Smooth muscle cell (in vitro differentiated cells): ENCODE results near the gene ALPG. TPM values are rescaled to one million over a fixed set of nuclear protein-coding genes. Genes with fewer than 3 reads are reported as not detected.

ENCODE experiments used
- DNase-seq: peaks from one replicate; lab custom pipeline; 2025; ENCODE audit not compliant: unreplicated experiment; lab: John Stamatoyannopoulos, UW
- H2AFZ ChIP-seq: fragments of 200-600 bp; sonication (generic); 2 replicates; pipeline ENCODE4 v1.6.0; 2016; ENCODE audit warnings: antibody characterized with exemption, low read depth, mild to moderate bottlenecking
- H3F3A ChIP-seq: fragments of 200-600 bp; sonication (generic); 2 replicates; pipeline ENCODE4 v1.6.0; 2017; ENCODE audit warnings: antibody characterized with exemption, low read depth
- H3K27ac ChIP-seq: fragments of 200-600 bp; sonication (generic); 2 replicates; pipeline ENCODE4 v1.5.1; 2016; ENCODE audit warnings: low read depth, mild to moderate bottlenecking
- H3K27me3 ChIP-seq: fragments of 200-600 bp; sonication (generic); 2 replicates; pipeline ENCODE4 v1.6.1; 2016; ENCODE audit warnings: low read depth, mild to moderate bottlenecking
- H3K36me3 ChIP-seq: fragments of 200-600 bp; sonication (generic); 2 replicates; pipeline ENCODE4 v1.5.1; 2016; ENCODE audit warnings: low read depth
- H3K4me1 ChIP-seq: fragments of 200-600 bp; sonication (generic); 2 replicates; pipeline ENCODE4 v1.5.1; 2016; ENCODE audit warnings: low read depth
- H3K4me2 ChIP-seq: fragments of 200-600 bp; sonication (generic); 2 replicates; pipeline ENCODE4 v1.6.0; 2016; ENCODE audit warnings: mild to moderate bottlenecking
- H3K4me3 ChIP-seq: fragments of 200-600 bp; sonication (generic); 2 replicates; pipeline ENCODE4 v1.5.1; 2016; ENCODE audit warnings: mild to moderate bottlenecking
- H3K79me2 ChIP-seq: fragments of 200-600 bp; sonication (generic); 2 replicates; pipeline ENCODE4 v1.6.0; 2016; ENCODE audit warnings: low read depth, mild to moderate bottlenecking
- H3K9ac ChIP-seq: fragments of 200-600 bp; sonication (generic); 2 replicates; pipeline ENCODE4 v1.6.0; 2016; ENCODE audit warnings: low read depth
- H3K9me3 ChIP-seq: fragments of 200-600 bp; sonication (generic); replicated peaks from 2 replicates; pipeline ENCODE4 v1.5.1; 2016; ENCODE audit warnings: low read depth
- H4K20me1 ChIP-seq: fragments of 200-600 bp; sonication (generic); 2 replicates; pipeline ENCODE4 v1.6.0; 2016; ENCODE audit warnings: low read depth
- CTCF ChIP-seq: fragments of 200-600 bp; sonication (generic); IDR thresholded peaks from 2 replicates; pipeline ENCODE4 v1.5.1; 2017; ENCODE audit warnings: borderline replicate concordance, mild to moderate bottlenecking, antibody characterized with exemption; ENCODE audit not compliant: insufficient read depth, poor library complexity, severe bottlenecking
- WGBS: methylation state at CpG from one replicate; pipeline ENCODE4 v1.1.7; 2016; ENCODE audit warnings: low lambda C conversion rate; 5-methylcytosine and 5-hydroxymethylcytosine counted together
- polyA plus RNA-seq: library from polyadenylated mRNA; unstranded; fragments of >200 nt; fragmentation: Nextera tagmentation; extraction: Ambion mirVana; gene quantifications from 2 replicates; pipeline ENCODE4 v1.2.1, GENCODE V29; 2016
- total RNA-seq: library from RNA; depleted of rRNA; stranded (reverse); fragments of >200 nt; gene quantifications from 2 replicates; pipeline ENCODE4 v1.2.3, GENCODE V29; 2014

ALPG gene
- total and polyA plus RNA-seq, 2 experiments from 2014 or later: not detected

DNA sequence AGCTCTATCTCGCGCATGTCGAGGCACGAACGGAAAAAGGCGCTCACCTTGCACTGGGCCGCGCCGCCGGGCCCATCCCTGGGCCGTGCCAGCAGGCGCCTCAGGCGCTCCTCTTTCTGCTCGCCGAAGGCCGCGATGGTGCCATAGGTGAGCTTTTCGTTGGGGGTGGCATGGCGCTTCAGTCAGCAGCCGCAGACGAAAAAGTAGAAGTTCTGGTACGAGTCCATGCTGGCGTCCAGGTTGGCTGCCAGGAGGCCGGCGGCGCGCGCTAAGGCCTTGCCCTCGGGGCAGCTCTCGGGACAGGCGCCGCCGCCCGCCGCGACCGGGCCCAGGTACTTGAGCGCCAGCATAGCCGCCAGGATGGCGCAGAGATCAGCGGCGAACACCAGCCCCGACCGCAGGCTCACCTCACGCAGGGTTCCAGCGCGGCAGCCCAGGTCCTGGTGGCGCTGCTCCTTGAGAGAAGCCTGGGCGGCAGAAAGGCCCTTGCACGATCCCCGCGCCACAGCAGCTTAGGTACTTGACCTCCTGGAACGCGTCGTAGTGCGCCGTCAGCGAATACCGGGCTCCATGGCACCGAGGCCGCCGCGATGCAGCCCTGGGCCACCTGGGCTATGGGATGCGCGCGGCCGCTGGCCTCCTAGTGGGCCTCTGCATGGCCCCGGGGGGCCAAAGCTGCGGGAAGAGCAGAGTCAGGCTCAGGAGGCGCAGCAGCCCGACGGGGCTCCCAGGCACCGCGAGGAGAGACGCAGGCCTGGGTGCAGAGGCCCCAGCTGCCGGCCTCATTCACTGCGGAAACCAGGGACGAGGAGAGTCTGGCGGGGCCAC is 12.8 kb downstream of the ALPG start:
- Histone ChIP-seq H3K36me3 (no peaks in the 10 kb centered on the region), H3K4me3 (peak overlapping the region; percentile 48), H3K79me2 (no peaks in the 10 kb centered on the region), H3K4me1 (peaks cover 13% of the 10 kb centered on the region), H3K4me2 (peak overlapping the region; percentile 90), H4K20me1 (no peaks in the 10 kb centered on the region), H3K9ac (no peak overlapping the region), H3K27ac (no peak overlapping the region), H3F3A (no peaks in the 10 kb centered on the region), H2AFZ (no peak overlapping the region), H3K27me3 (peaks cover 72% of the 10 kb centered on the region), H3K9me3 (no peaks in the 10 kb centered on the region)
- 3% methylated on average over 79 of the region's 79 CpGs for WGBS
- no peak for TF ChIP-seq CTCF
- DNase-seq: no peak

GRCh38 chr2:232420073-232420454 is 13.4 kb downstream of the ALPG start:
- no peaks in the 10 kb centered on the region for H4K20me1 ChIP-seq
- H3K4me3 ChIP-seq: peak overlapping the region; percentile 43
- no peak overlapping the region for H3K9ac ChIP-seq
- H2AFZ ChIP-seq: no peak overlapping the region
- no peak overlapping the region for H3K27ac ChIP-seq
- H3K4me1 ChIP-seq: peaks cover 13% of the 10 kb centered on the region
- no peaks in the 10 kb centered on the region for H3K36me3 ChIP-seq
- H3K4me2 ChIP-seq: peak overlapping the region; percentile 87
- H3F3A ChIP-seq: no peaks in the 10 kb centered on the region
- no peak for DNase-seq
- no peak for TF ChIP-seq CTCF
- WGBS: 6% methylated on average over 22 of the region's 22 CpGs
- peaks cover 74% of the 10 kb centered on the region for H3K27me3 ChIP-seq
- no peaks in the 10 kb centered on the region for H3K79me2 ChIP-seq
- no peaks in the 10 kb centered on the region for H3K9me3 ChIP-seq

GRCh38 chr2:232420463-232421188 is 14.0 kb downstream of the ALPG start:
- Histone ChIP-seq H3K4me1 (peaks cover 13% of the 10 kb centered on the region), H3K4me3 (peak overlapping the region; percentile 43), H3K27me3 (peaks cover 79% of the 10 kb centered on the region), H3K79me2 (no peaks in the 10 kb centered on the region), H3K36me3 (no peaks in the 10 kb centered on the region), H4K20me1 (no peaks in the 10 kb centered on the region), H3F3A (no peaks in the 10 kb centered on the region), H3K9ac (no peak overlapping the region), H2AFZ (no peak overlapping the region), H3K9me3 (no peaks in the 10 kb centered on the region), H3K27ac (no peak overlapping the region), H3K4me2 (peak overlapping the region; percentile 87)
- no peak for DNase-seq
- TF ChIP-seq CTCF: no peak
- 3% methylated on average over 63 of the region's 79 CpGs for WGBS
